IPS DF 19.7 (cell line): ENCODE measurements around the gene DEDD.

Experiments
- DNase-seq: peaks from one replicate; pipeline ENCODE4 v3.0.0-alpha.2; 2013; ENCODE audit warnings: low read depth, low spot score

DEDD gene

GRCh38 chr1:161163793-161164192, 31.3 kb upstream of the DEDD start:
- DNase-seq: no peak

DNA sequence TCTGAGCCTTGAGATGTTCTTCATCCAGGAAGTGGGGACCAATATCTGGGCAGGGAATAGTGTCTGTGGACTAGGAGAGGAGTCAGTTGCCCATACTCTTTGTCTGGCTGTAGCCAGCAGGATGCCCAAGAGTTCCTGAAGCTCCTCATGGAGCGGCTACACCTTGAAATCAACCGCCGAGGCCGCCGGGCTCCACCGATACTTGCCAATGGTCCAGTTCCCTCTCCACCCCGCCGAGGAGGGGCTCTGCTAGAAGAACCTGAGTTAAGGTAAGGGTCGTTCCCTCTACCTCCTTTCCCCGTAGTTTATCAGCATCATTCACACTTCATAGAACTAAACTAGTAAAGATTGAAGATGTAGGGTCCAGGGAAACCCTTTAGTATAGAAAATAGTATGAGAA, 30.3 kb upstream of the DEDD start:
- no peak for DNase-seq

DNA sequence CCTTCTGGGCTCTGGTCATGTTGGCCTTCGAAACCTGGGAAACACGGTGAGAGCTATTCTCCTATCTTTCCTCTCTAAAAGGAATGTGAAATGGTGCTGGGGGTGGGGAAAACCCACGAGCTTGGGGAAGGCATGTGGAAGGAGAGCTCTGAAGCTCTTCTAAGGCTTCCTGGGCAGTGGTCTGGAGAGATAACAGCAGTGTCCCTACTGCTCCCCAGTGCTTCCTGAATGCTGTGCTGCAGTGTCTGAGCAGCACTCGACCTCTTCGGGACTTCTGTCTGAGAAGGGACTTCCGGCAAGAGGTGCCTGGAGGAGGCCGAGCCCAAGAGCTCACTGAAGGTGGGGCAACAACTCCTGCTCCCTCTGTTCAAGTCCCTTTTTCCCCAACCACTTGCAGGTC, 29.6 kb upstream of the DEDD start:
- no peak for DNase-seq

DNA sequence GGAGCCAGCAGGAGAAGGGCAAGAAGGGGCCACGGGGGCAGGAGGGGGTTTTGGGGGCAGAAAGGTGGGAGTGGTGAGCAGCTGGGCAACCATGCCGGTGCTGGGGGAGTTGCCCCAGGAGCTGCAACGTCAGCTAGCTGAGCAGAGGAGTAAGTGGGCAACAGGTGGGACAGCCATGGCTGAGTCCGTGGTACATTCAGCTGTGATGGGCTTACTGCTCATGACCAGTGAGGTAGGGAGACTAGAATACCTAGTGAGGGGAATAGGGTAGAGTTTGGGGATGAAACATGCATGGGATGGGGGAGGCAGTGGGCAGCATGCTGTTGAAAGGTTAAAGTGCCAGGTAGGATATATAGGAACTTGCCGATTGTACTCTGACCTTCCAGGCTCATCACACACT, 29.2 kb upstream of the DEDD start:
- DNase-seq: no peak

DNA sequence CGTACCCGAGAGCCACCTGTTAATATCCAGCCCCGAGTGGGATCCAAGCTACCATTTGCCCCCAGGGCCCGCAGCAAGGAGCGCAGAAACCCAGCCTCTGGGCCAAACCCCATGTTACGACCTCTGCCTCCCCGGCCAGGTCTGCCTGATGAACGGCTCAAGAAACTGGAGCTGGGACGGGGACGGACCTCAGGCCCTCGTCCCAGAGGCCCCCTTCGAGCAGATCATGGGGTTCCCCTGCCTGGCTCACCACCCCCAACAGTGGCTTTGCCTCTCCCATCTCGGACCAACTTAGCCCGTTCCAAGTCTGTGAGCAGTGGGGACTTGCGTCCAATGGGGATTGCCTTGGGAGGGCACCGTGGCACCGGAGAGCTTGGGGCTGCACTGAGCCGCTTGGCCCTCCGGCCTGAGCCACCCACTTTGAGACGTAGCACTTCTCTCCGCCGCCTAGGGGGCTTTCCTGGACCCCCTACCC, 28.2 kb upstream of the DEDD start:
- DNase-seq: no peak

- DNase-seq: no peak
Measured at GRCh38 chr1:161159913-161160243, 27.4 kb upstream of the DEDD start.

- DNase-seq: no peak
Measured at GRCh38 chr1:161159087-161159912, 26.8 kb upstream of the DEDD start, which contains the start of gene USP21. TSS of gene USP21 (plus strand) at chr1:161159500. CDS start at chr1:161160641, 1,141 bp downstream.

GRCh38 chr1:161158316-161159010, 26.0 kb upstream of the DEDD start:
- no peak for DNase-seq

DNA sequence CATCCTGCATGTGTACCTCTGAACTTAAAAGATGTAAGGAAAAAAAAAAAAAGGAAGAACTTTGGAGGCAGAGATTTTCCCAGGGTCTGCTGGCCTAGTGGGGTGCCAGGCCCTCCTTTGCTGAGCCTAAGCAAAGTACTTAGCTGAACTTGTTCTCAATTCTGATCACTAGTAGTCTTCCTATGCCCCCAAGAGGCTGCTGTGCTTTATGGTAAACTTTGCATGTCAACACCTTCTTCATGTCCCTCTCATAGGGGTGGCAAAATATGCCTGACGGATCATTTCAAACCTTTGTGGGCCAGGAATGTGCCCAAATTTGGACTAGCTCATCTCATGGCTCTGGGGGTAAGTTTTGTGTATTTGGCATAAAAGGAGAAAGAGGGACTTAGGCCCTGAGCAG, 25.4 kb upstream of the DEDD start:
- DNase-seq: no peak

DNA sequence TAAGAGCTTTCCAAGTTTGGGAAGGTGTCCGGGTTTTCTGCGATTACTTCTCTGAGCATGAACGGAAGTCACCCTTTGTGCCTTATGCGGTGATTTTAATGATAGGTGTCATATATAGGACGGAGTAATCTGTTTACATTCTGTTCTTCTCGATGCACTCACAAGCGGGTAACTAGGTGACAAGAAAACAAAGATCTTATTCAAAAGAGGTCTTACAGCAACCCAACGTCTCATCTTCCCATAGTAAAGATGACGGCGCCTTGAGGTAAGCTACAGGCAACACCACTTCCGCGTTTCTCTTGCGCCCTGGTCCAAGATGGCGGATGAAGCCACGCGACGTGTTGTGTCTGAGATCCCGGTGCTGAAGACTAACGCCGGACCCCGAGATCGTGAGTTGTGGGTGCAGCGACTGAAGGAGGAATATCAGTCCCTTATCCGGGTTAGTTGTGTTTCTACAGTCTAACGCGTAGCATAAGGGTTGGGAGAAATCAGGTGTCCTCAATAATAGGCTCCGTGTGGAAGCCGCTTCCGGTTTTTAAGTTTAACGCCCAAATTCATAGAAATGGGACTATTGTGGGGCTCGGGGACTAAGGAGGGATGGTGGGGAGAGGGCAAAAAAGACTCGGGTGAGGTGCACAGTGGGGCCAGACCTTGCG, 21.3 kb upstream of the DEDD start, which contains the start of gene UFC1:
Gene UFC1 (plus strand): TSS at position 297 of the 656 bp plus-strand sequence. CDS start 20 bp downstream, at position 317.
- DNase-seq: no peak

- DNase-seq: no peak
Measured at GRCh38 chr1:161153176-161153575, 20.7 kb upstream of the DEDD start.

DNA sequence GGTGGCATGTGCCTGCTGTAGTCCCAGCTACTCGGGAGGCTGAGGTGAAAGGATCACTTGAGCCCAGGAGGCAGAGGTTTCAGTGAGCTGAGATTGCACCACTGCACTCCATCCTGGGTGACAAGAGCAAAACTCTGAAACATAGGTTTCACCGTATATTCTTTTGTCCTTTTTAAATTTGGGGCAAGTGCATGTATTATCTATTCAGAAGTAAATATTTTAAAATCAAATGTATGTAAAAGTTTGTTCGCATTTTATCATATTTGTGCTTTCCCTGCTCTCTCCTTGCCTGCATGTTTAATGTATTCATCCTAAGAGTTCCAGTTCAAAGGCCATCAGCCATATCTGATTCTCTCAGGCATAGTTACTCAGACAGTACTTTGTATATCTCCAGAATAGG, 13.4 kb upstream of the DEDD start:
- DNase-seq: no peak

DNA sequence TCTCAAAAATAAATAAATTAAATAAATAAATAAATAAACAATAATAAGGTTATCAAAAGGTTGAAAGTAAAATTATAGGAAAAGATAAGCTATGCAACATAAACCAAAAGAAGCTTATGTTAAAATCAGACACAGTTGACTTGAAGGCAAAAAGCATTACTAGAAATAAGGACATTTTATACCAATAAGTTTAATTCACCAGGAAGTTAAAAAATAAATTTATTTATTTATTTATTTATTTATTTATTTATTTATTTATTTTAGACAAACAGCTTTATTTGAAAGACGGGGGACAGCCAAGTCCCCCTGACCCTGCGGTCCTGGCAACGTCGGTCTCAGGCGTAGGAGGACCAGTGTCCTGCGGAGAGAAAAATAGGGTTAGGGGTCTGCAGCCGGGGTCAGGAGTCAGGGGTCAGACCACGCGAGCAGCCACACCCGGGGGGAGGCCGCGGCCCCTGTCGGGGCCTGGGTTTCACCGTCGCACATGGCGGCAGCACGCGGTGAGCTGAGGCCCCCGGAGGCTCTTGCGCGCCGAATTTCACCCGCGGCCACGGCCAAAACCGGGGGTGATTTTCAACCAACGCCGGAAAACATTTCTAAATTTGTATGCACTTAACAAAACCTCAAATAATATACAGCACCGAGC, 8.4 kb upstream of the DEDD start:
- no peak for DNase-seq

DNA sequence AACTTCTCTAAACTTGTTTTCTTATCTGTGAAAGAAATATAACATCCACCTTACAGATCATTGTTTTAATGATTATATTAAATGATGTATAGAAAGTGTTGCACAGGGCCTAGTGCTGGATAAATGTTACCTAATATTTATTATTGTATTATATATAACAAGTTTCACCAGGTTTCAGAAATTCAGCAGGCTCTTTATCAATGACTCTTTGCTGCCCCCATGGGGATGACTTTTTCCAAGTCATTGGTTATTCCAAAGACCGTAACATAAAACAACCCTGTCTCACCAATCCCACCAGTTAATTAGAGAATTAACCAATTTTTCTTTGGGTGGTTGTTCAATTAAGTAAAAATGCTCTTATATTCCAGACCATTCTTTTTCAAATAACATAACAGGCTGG, 7.3 kb upstream of the DEDD start:
- no peak for DNase-seq

- no peak for DNase-seq
Measured at GRCh38 chr1:161138431-161138830, 6.0 kb upstream of the DEDD start.

- DNase-seq: no peak
Measured at GRCh38 chr1:161137881-161138280, 5.4 kb upstream of the DEDD start.

- no peak for DNase-seq
Measured at GRCh38 chr1:161133220-161133740, 813 bp upstream of the DEDD start.

DNA sequence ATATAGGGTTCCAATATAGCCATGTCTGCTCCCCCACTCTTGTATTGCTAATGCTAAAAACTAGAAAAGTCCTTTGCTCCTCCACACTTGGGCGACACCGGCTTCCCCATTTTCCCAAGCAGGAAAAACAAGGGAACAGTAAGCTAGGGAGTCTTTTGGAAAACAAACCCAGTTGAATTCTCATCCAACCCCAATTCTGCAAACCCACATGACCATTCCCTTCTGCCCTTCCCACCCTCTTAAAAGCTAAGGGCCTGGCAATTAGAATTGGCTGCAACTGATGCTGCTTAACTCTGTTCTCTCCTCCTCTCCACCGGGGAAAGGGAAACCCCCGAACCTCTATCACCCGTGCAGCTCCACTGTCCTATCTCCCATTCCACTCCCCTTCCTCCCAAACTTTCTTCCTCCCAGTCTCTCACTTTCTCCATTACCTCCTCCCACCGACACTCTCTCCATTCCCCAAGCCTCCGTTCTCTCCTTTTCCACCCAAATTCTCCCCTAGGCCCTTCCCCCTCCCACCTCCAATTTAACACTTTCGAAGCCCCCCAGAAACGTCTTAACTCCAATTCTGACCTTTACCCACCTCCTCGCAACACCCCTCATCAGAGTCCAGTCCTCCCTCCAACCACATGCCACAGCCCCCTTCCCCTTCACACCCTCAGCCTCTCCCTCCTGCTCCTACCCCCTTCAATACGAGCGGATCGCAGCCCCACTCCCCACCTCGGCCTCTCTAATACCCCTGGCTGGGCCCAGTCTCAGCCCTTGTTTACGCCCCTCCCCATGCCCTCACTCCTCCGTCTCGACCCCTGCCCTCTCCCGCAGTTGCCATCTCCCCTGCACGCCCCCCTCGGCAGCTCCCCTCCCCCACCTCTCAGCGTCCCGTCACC, 701 bp downstream of the DEDD start:
- DNase-seq: no peak

- no peak for DNase-seq
Measured at GRCh38 chr1:161130266-161130665, 2.2 kb downstream of the DEDD start.

GRCh38 chr1:161128591-161129420, 3.7 kb downstream of the DEDD start:
- DNase-seq: no peak
